Nephron (organoid): ENCODE results near the gene PMVK.

ENCODE experiments used
- H3K27ac Mint-ChIP-seq, 3 experiments: 2 replicates each; pipeline ENCODE4 v1.8.0; 2020; ENCODE audit warnings: mixed read lengths in 3 of 3, mild to moderate bottlenecking in 2 of 3, moderate library complexity in 1 of 3
- H3K27me3 Mint-ChIP-seq: 2 replicates; pipeline ENCODE4 v1.8.0; 2021; ENCODE audit warnings: low read depth, mild to moderate bottlenecking, moderate library complexity, mixed read lengths
- H3K36me3 Mint-ChIP-seq: 2 replicates; pipeline ENCODE4 v1.8.0; 2020; ENCODE audit warnings: low read depth, mixed read lengths
- H3K4me1 Mint-ChIP-seq: 2 replicates; pipeline ENCODE4 v1.8.0; 2020; ENCODE audit warnings: mixed read lengths
- H3K4me3 Mint-ChIP-seq, 3 experiments: 2 replicates each; pipeline ENCODE4 v1.8.0; 2020; ENCODE audit warnings: mild to moderate bottlenecking in 3 of 3, mixed read lengths in 3 of 3, moderate library complexity in 2 of 3
- H3K9me3 Mint-ChIP-seq: 2 replicates; pipeline ENCODE4 v1.8.0; 2020; ENCODE audit warnings: mixed read lengths
- CTCF ChIP-seq, 3 experiments: fragments of 200-600 bp; sonication (generic); IDR thresholded peaks; one replicate each; pipeline ENCODE4 v1.5.0; 2021; ENCODE audit warnings: antibody characterized with exemption in 3 of 3; ENCODE audit not compliant: unreplicated experiment in 3 of 3

Gene PMVK

GRCh38 chr1:154906621-154907081 lies 29.9 kb downstream of the PMVK start:
- peaks cover 10% of the 10 kb centered on the region for H3K27me3 Mint-ChIP-seq
- H3K27ac Mint-ChIP-seq = no peak overlapping the region
- TF ChIP-seq CTCF (IDR thresholded peaks at IDR 0.05; ENCODE audit: unreplicated experiment in 3 of 3) = no peak
- H3K4me1 Mint-ChIP-seq = no peaks in the 10 kb centered on the region
- peaks cover 18% of the 10 kb centered on the region for H3K9me3 Mint-ChIP-seq
- H3K4me3 Mint-ChIP-seq = no peak overlapping the region
- H3K36me3 Mint-ChIP-seq = no peaks in the 10 kb centered on the region

- no peaks in the 10 kb centered on the region for H3K36me3 Mint-ChIP-seq
- no peak for TF ChIP-seq CTCF (IDR thresholded peaks at IDR 0.05; ENCODE audit: unreplicated experiment in 3 of 3)
- H3K27me3 Mint-ChIP-seq = peaks cover 4% of the 10 kb centered on the region
- H3K4me3 Mint-ChIP-seq = no peak overlapping the region
- peaks cover 12% of the 10 kb centered on the region for H3K9me3 Mint-ChIP-seq
- no peaks in the 10 kb centered on the region for H3K4me1 Mint-ChIP-seq
- H3K27ac Mint-ChIP-seq = no peak overlapping the region
Measured at GRCh38 chr1:154902938-154903566, 33.5 kb downstream of the PMVK start.

- Mint-ChIP-seq H3K4me3 (no peak overlapping the region), H3K36me3 (no peaks in the 10 kb centered on the region), H3K9me3 (peaks cover 3% of the 10 kb centered on the region), H3K27me3 (peaks cover 4% of the 10 kb centered on the region), H3K4me1 (no peaks in the 10 kb centered on the region), H3K27ac (no peak overlapping the region)
- no peak for TF ChIP-seq CTCF (IDR thresholded peaks at IDR 0.05; ENCODE audit: unreplicated experiment in 3 of 3)
Measured at GRCh38 chr1:154901591-154901990, 34.9 kb downstream of the PMVK start.

GRCh38 chr1:154899041-154899440 lies 37.5 kb downstream of the PMVK start:
- no peaks in the 10 kb centered on the region for H3K9me3 Mint-ChIP-seq
- H3K27me3 Mint-ChIP-seq = peaks cover 4% of the 10 kb centered on the region
- no peak overlapping the region for H3K27ac Mint-ChIP-seq
- H3K4me1 Mint-ChIP-seq = no peaks in the 10 kb centered on the region
- H3K4me3 Mint-ChIP-seq = no peak overlapping the region
- no peak for TF ChIP-seq CTCF (IDR thresholded peaks at IDR 0.05; ENCODE audit: unreplicated experiment in 3 of 3)
- no peaks in the 10 kb centered on the region for H3K36me3 Mint-ChIP-seq

GRCh38 chr1:154896771-154897286 lies 39.7 kb downstream of the PMVK start:
- TF ChIP-seq CTCF (IDR thresholded peaks at IDR 0.05; ENCODE audit: unreplicated experiment in 3 of 3) = no peak
- no peak overlapping the region for H3K4me3 Mint-ChIP-seq
- no peak overlapping the region for H3K27ac Mint-ChIP-seq
- H3K27me3 Mint-ChIP-seq = no peaks in the 10 kb centered on the region
- no peaks in the 10 kb centered on the region for H3K4me1 Mint-ChIP-seq
- H3K9me3 Mint-ChIP-seq = peaks cover 3% of the 10 kb centered on the region
- H3K36me3 Mint-ChIP-seq = no peaks in the 10 kb centered on the region

- no peaks in the 10 kb centered on the region for H3K27me3 Mint-ChIP-seq
- no peak for TF ChIP-seq CTCF (IDR thresholded peaks at IDR 0.05; ENCODE audit: unreplicated experiment in 3 of 3)
Measured at GRCh38 chr1:154895798-154896197, 40.7 kb downstream of the PMVK start.

More at GRCh38 chr1:154895798-154896197, 40.7 kb downstream of the PMVK start:
- H3K4me1 Mint-ChIP-seq = no peaks in the 10 kb centered on the region
- H3K27ac Mint-ChIP-seq = peak overlapping the region in 2 of 3 experiments; percentile 15 to 37
- no peaks in the 10 kb centered on the region for H3K36me3 Mint-ChIP-seq
- peaks cover 3% of the 10 kb centered on the region for H3K9me3 Mint-ChIP-seq
- no peak overlapping the region for H3K4me3 Mint-ChIP-seq
